HepG2 (cell line): ENCODE results near the gene NPBWR2. TPM values are rescaled to one million over a fixed set of nuclear protein-coding genes. Genes with fewer than 3 reads are reported as not detected.
A peak's percentile ranks its signal among the peaks of the same experiment; 100 is the strongest.

ENCODE experiments used
- ATF7-NPFF ChIP-seq: sonication (generic); formaldehyde crosslinking; IDR thresholded peaks from 2 replicates; pipeline ENCODE4 v1.8.1; 2023; ENCODE audit warnings: mild to moderate bottlenecking, low read depth, missing genetic modification reagents, moderate library complexity
- KDM3A ChIP-seq: IDR thresholded peaks from 2 replicates; pipeline ENCODE4 v1.6.1; 2018; ENCODE audit warnings: low read depth, missing compliant biosample characterization
- MEIS2 ChIP-seq: sonication (generic); formaldehyde crosslinking; IDR thresholded peaks from 2 replicates; pipeline ENCODE4 v1.9.0; 2021; ENCODE audit warnings: mild to moderate bottlenecking, missing genetic modification reagents
- MXD4 ChIP-seq: IDR thresholded peaks from 2 replicates; pipeline ENCODE4 v1.6.1; 2016; ENCODE audit warnings: mild to moderate bottlenecking, missing biosample characterization, missing genetic modification reagents
- NONO ChIP-seq, 2 experiments: fragments of 450-650 bp in 1 of 2; sonication (generic) in 1 of 2; formaldehyde crosslinking in 1 of 2; IDR thresholded peaks in 1 of 2; conservative IDR thresholded peaks in 1 of 2; 2 replicates each; pipeline versions ENCODE4 v1.6.1 to v1.8.0; 2017 to 2022; ENCODE audit warnings: mild to moderate bottlenecking in 1 of 2, missing genetic modification reagents in 1 of 2, moderate library complexity in 1 of 2
- PCBP2 ChIP-seq: fragments of 200-400 bp; formaldehyde crosslinking; optimal IDR thresholded peaks from 2 replicates; pipeline ENCODE3; 2018; ENCODE audit warnings: low read length, low read depth; ENCODE audit not compliant: poor library complexity, severe bottlenecking
- SMC3 ChIP-seq: IDR thresholded peaks from 2 replicates; pipeline ENCODE4 v1.6.1; 2011; ENCODE audit warnings: low read length, improper control_type of control experiment
- SPEN ChIP-seq: sonication (generic); formaldehyde crosslinking; IDR thresholded peaks from 2 replicates; pipeline ENCODE4 v1.5.1; 2020; ENCODE audit warnings: low read depth, mild to moderate bottlenecking, missing genetic modification reagents
- TBX2 ChIP-seq: sonication (generic); formaldehyde crosslinking; IDR thresholded peaks from 2 replicates; pipeline ENCODE4 v1.5.0; 2020; ENCODE audit warnings: missing genetic modification reagents, mild to moderate bottlenecking, borderline replicate concordance
- TMF1 ChIP-seq: sonication (generic); formaldehyde crosslinking; IDR thresholded peaks from 2 replicates; pipeline ENCODE4 v1.8.1; 2022; ENCODE audit warnings: low read depth, missing genetic modification reagents
- TSC22D2 ChIP-seq: sonication (generic); formaldehyde crosslinking; IDR thresholded peaks from 2 replicates; pipeline ENCODE4 v1.5.1; 2020; ENCODE audit warnings: missing genetic modification reagents, mild to moderate bottlenecking, borderline replicate concordance
- ZFP82 ChIP-seq: sonication (generic); formaldehyde crosslinking; IDR thresholded peaks from 2 replicates; pipeline ENCODE4 v1.5.1; 2020; ENCODE audit warnings: mild to moderate bottlenecking, missing genetic modification reagents, borderline replicate concordance
- ZFX ChIP-seq: sonication (generic); formaldehyde crosslinking; IDR thresholded peaks from 2 replicates; pipeline ENCODE4 v1.4.0; 2020; ENCODE audit warnings: mild to moderate bottlenecking, low read depth, missing genetic modification reagents, moderate library complexity
- ZMAT3 ChIP-seq: sonication (generic); formaldehyde crosslinking; conservative IDR thresholded peaks from 2 replicates; pipeline ENCODE4 v1.7.0; 2021; ENCODE audit warnings: missing genetic modification reagents
- polyA plus RNA-seq, 8 experiments: library from polyadenylated mRNA; depleted of rRNA in 3 of 8; stranded (reverse) in 7 of 8; unstranded in 1 of 8; fragments of >200 nt; fragmentation: Illumina TruSeq in 4 of 8; extraction: Trizol in 4 of 8; gene quantifications; 2 replicates each; pipeline versions ENCODE4 v1.2.1 to v1.2.3, GENCODE V29; 2011 to 2016; ENCODE audit warnings: low read depth in 4 of 8, missing spikeins in 1 of 8, mixed read lengths in 1 of 8; ENCODE audit not compliant: insufficient read depth in 1 of 8
- total RNA-seq, 5 experiments: library from RNA; depleted of rRNA; stranded (reverse); fragments of >200 nt; fragmentation: Illumina TruSeq; extraction: Trizol; gene quantifications; 2 replicates each; pipeline ENCODE4 v1.2.3, GENCODE V29; 2016; ENCODE audit warnings: low read depth in 1 of 5
- TF ChIP-seq, protein P1 (sequence below): sonication (generic); formaldehyde crosslinking; IDR thresholded peaks from 2 replicates; pipeline ENCODE4 v1.8.0; 2022; ENCODE audit warnings: missing genetic modification reagents, mild to moderate bottlenecking, borderline replicate concordance
- TF ChIP-seq, protein P2 (sequence below): sonication (generic); formaldehyde crosslinking; IDR thresholded peaks from 2 replicates; pipeline ENCODE4 v1.4.0; 2020; ENCODE audit warnings: missing genetic modification reagents
- TF ChIP-seq, protein P3 (sequence below): IDR thresholded peaks from 2 replicates; pipeline ENCODE4 v1.6.1; 2016; ENCODE audit warnings: missing biosample characterization, missing genetic modification reagents, low read depth

NPBWR2 gene
- total and polyA plus RNA-seq, 2 of the 13 experiments (the other 11 are each of a cell fraction or from before 2014, with no cell fraction given): not detected

DNA sequence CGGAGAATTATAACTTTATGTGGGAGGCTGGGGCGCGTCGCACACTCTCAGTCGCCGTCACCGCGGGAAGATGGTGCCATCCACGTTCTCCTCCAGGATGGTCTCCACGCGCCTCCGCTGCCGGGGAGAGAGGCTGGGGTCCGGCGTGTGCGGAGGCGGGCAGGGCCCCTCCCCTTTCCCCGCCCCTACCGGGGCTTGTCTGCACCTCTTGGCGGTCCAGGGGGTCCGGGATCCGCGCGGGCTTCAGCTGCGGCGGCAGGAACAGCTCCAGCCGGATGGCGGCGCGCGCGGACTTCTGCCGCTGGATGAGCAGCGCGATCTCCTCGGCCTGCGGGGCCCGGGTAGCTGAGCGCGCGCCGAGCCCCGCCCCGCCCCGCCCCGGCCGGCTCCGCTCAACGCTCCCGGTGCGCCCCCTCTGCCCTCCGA, 24.0 kb downstream of the NPBWR2 start (continued):
- TF ChIP-seq TSC22D2 (CRISPR knock-in tag): no peak
- TF ChIP-seq ZMAT3: peak; percentile 83; the same call in 1 of the 2 replicates
- TF ChIP-seq MXD4: 0 out of 2 replicates have a peak, but pooled peaks have one; percentile 15
- no peak for TF ChIP-seq PCBP2
- TF ChIP-seq MEIS2 (CRISPR knock-in tag): 0 out of 2 replicates have a peak, but pooled peaks have one; percentile 8
- no peak for TF ChIP-seq NONO (IDR thresholded peaks at IDR 0.05)
- TF ChIP-seq NONO (CRISPR knock-in tag; conservative IDR thresholded peaks at IDR 0.05): no peak; the same call in 1 of the 2 replicates
- no peak for TF ChIP-seq ZFX (CRISPR knock-in tag)
- peak; percentile 43; the same call in 1 of the 2 replicates for TF ChIP-seq TBX2
- TF ChIP-seq TMF1 (CRISPR knock-in tag): no peak
- TF ChIP-seq, protein P1, sequence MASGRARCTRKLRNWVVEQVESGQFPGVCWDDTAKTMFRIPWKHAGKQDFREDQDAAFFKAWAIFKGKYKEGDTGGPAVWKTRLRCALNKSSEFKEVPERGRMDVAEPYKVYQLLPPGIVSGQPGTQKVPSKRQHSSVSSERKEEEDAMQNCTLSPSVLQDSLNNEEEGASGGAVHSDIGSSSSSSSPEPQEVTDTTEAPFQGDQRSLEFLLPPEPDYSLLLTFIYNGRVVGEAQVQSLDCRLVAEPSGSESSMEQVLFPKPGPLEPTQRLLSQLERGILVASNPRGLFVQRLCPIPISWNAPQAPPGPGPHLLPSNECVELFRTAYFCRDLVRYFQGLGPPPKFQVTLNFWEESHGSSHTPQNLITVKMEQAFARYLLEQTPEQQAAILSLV (CRISPR knock-in tag): peak; percentile 30; the same call in 1 of the 2 replicates
- peak; percentile 53; the same call in 1 of the 2 replicates for TF ChIP-seq KDM3A (CRISPR knock-in tag)
- TF ChIP-seq, protein P2, sequence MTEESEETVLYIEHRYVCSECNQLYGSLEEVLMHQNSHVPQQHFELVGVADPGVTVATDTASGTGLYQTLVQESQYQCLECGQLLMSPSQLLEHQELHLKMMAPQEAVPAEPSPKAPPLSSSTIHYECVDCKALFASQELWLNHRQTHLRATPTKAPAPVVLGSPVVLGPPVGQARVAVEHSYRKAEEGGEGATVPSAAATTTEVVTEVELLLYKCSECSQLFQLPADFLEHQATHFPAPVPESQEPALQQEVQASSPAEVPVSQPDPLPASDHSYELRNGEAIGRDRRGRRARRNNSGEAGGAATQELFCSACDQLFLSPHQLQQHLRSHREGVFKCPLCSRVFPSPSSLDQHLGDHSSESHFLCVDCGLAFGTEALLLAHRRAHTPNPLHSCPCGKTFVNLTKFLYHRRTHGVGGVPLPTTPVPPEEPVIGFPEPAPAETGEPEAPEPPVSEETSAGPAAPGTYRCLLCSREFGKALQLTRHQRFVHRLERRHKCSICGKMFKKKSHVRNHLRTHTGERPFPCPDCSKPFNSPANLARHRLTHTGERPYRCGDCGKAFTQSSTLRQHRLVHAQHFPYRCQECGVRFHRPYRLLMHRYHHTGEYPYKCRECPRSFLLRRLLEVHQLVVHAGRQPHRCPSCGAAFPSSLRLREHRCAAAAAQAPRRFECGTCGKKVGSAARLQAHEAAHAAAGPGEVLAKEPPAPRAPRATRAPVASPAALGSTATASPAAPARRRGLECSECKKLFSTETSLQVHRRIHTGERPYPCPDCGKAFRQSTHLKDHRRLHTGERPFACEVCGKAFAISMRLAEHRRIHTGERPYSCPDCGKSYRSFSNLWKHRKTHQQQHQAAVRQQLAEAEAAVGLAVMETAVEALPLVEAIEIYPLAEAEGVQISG (CRISPR knock-in tag): peak; percentile 74; the same call in 1 of the 2 replicates
- TF ChIP-seq ATF7-NPFF (CRISPR knock-in tag): no peak
- TF ChIP-seq SMC3: peak; percentile 38; the same call in 1 of the 2 replicates
- peak; percentile 69; the same call in 1 of the 2 replicates for TF ChIP-seq ZFP82 (CRISPR knock-in tag)
- TF ChIP-seq, protein P3, sequence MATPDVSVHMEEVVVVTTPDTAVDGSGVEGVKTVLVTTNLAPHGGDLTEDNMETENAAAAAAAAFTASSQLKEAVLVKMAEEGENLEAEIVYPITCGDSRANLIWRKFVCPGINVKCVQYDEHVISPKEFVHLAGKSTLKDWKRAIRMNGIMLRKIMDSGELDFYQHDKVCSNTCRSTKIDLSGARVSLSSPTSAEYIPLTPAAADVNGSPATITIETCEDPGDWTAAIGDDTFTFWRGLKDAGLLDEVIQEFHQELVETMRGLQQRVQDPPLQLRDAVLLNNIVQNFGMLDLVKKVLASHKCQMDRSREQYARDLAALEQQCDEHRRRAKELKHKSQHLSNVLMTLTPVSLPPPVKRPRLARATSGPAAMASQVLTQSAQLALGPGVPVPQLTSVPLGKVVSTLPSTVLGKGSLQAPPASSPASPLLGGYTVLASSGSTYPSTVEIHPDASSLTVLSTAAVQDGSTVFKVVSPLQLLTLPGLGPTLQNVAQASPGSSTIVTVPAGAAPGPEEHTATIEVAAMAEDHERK: no peak
- peak; percentile 46; the same call in 1 of the 2 replicates for TF ChIP-seq SPEN (CRISPR knock-in tag)
